Measurements from ENCODE around the gene PAPLN. TPM values are rescaled to one million over a fixed set of nuclear protein-coding genes. Genes with fewer than 3 reads are reported as not detected.

PAPLN gene
- total RNA-seq, 1 experiment from 2014 or later = 0.75 TPM

- no peaks in the 10 kb centered on the region for H3K9me3 ChIP-seq (ENCODE audit: low read depth, low read length, poor library complexity, severe bottlenecking)
- DNase-seq (ENCODE audit: low spot score) = no peak
- no peak overlapping the region for H3K4me3 ChIP-seq (ENCODE audit: low read depth, low read length, poor library complexity, severe bottlenecking)
- H3K27ac ChIP-seq (ENCODE audit: low read depth, low read length, poor library complexity, severe bottlenecking) = no peak overlapping the region
- BruUV-seq (replicated peaks) = no TSS peak
- H3K4me1 ChIP-seq (ENCODE audit: insufficient read depth, low read length, poor library complexity, severe bottlenecking) = no peaks in the 10 kb centered on the region
- TF ChIP-seq CTCF (conservative IDR thresholded peaks at IDR 0.05; ENCODE audit: low read depth, low read length) (no peak), EZH2 (IDR thresholded peaks at IDR 0.05; ENCODE audit: borderline replicate concordance, low read depth, low read length, poor library complexity, severe bottlenecking) (no peak)
- H3K36me3 ChIP-seq (ENCODE audit: insufficient read depth, low read length, poor library complexity, severe bottlenecking) = peaks cover 33% of the 10 kb centered on the region
- intact Hi-C loops (cut with micrococcal nuclease; ENCODE audit: unreplicated experiment) = no loop called here
- CTCF ChIA-PET = no interaction called here
- POLR2A ChIA-PET (ENCODE audit: low non-redundant PET) = no interaction called here
- no peaks in the 10 kb centered on the region for H3K27me3 ChIP-seq (replicated peaks; ENCODE audit: insufficient read depth, low read depth, low read length, poor library complexity)
These were observed 27.4 kb upstream of the PAPLN start for GRCh38 chr14:73209953-73210352.

- no peaks in the 10 kb centered on the region for H3K4me1 ChIP-seq (ENCODE audit: insufficient read depth, low read length, poor library complexity, severe bottlenecking)
- no peak for DNase-seq (ENCODE audit: low spot score)
- ChIA-PET POLR2A (ENCODE audit: low non-redundant PET) (interaction anchor here (0.9 kb wide), 1 partner anchor 18 kb away, joined by 3 read pairs; no protein-coding TSS in a partner anchor), CTCF (no interaction called here)
- no peaks in the 10 kb centered on the region for H3K9me3 ChIP-seq (ENCODE audit: low read depth, low read length, poor library complexity, severe bottlenecking)
- no peaks in the 10 kb centered on the region for H3K27me3 ChIP-seq (replicated peaks; ENCODE audit: insufficient read depth, low read depth, low read length, poor library complexity)
- no peak for TF ChIP-seq EZH2 (IDR thresholded peaks at IDR 0.05; ENCODE audit: borderline replicate concordance, low read depth, low read length, poor library complexity, severe bottlenecking)
- no peak for TF ChIP-seq CTCF (conservative IDR thresholded peaks at IDR 0.05; ENCODE audit: low read depth, low read length)
- no peak overlapping the region for H3K4me3 ChIP-seq (ENCODE audit: low read depth, low read length, poor library complexity, severe bottlenecking)
- H3K36me3 ChIP-seq (ENCODE audit: insufficient read depth, low read length, poor library complexity, severe bottlenecking) = peaks cover 27% of the 10 kb centered on the region
- H3K27ac ChIP-seq (ENCODE audit: low read depth, low read length, poor library complexity, severe bottlenecking) = no peak overlapping the region
- no TSS peak for BruUV-seq (replicated peaks)
- intact Hi-C loops (cut with micrococcal nuclease; ENCODE audit: unreplicated experiment) = no loop called here
These were observed 25.9 kb upstream of the PAPLN start for GRCh38 chr14:73211251-73212040.

GRCh38 chr14:73216030-73216429 lies 21.3 kb upstream of the PAPLN start:
- POLR2A ChIA-PET (ENCODE audit: low non-redundant PET) = no interaction called here
- H3K36me3 ChIP-seq (ENCODE audit: insufficient read depth, low read length, poor library complexity, severe bottlenecking) = peaks cover 17% of the 10 kb centered on the region
- intact Hi-C loops (cut with micrococcal nuclease; ENCODE audit: unreplicated experiment) = no loop called here

More at GRCh38 chr14:73216030-73216429, 21.3 kb upstream of the PAPLN start:
- CTCF ChIA-PET = no interaction called here
- DNase-seq (ENCODE audit: low spot score) = no peak
- H3K27me3 ChIP-seq (replicated peaks; ENCODE audit: insufficient read depth, low read depth, low read length, poor library complexity) = no peaks in the 10 kb centered on the region
- H3K4me1 ChIP-seq (ENCODE audit: insufficient read depth, low read length, poor library complexity, severe bottlenecking) = no peaks in the 10 kb centered on the region
- TF ChIP-seq EZH2 (IDR thresholded peaks at IDR 0.05; ENCODE audit: borderline replicate concordance, low read depth, low read length, poor library complexity, severe bottlenecking) = no peak
- no peak for TF ChIP-seq CTCF (conservative IDR thresholded peaks at IDR 0.05; ENCODE audit: low read depth, low read length)
- H3K9me3 ChIP-seq (ENCODE audit: low read depth, low read length, poor library complexity, severe bottlenecking) = no peaks in the 10 kb centered on the region
- H3K27ac ChIP-seq (ENCODE audit: low read depth, low read length, poor library complexity, severe bottlenecking) = no peak overlapping the region
- H3K4me3 ChIP-seq (ENCODE audit: low read depth, low read length, poor library complexity, severe bottlenecking) = no peak overlapping the region
- no TSS peak for BruUV-seq (replicated peaks)
